ENCODE data around the gene SEMA3E. TPM values are rescaled to one million over a fixed set of nuclear protein-coding genes. Genes with fewer than 3 reads are reported as not detected.

The SEMA3E gene
- total RNA-seq (0.78 and 0.92 TPM in 2 replicates), polyA plus RNA-seq (0.75 and 1.9 TPM in 2 replicates)

DNA sequence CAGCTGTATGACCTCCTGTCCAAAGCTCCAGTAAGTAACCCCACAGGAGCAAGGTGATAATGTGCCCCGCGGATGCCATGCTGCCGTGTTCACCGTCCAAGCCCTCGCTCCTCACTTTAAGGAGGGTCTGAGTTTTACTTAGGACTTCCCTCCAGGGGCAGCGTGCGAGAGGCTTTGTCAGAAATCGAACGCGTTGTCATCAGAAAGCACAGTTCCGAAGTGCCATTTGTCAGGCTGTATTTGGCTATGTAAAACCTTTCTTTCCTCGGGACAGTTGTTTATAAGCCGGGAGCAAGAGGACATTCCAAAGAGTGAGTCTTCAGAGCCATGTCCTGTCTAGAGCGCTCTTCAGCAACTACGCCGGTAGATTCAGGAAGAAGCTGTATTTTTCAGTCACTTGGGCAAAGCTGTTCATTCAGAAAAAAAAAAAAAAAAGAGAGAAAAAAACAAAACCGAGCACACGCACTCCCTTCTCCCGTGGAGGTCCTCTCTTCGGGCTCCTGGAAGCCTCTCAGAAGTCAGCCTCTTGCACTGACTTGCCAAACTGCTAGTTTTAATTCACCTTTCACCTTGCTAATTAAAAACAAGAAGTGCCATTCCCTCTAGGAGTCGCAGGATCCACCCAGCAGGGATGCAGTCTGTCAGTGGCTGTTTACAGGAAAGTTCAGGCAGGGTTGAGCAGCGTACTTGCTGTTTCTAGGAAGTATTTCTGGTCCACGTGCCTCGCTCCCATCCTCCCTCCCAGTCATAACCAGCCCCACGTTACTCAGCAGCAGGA is at the start of gene SEMA3E:
SEMA3E (minus strand) TSS at position 676 of the 778 bp plus-strand sequence.
- H3K4me3 ChIP-seq, result peak within 1 kb of the TSS; percentile 48
- no peak within 1 kb of the TSS for H3K27ac ChIP-seq
- H3K4me1 ChIP-seq (ENCODE audit: low read depth), result no peaks in the 10 kb centered on the region
- H3K36me3 ChIP-seq, result no peaks in the 10 kb centered on the region
- DNase-seq (ENCODE audit: low read depth in 1 of 2, low spot score in 1 of 2), result peak; percentile 38 to 40
- no peaks in the 10 kb centered on the region for H3K9me3 ChIP-seq (ENCODE audit: low read depth)
- TF ChIP-seq, protein P1, sequence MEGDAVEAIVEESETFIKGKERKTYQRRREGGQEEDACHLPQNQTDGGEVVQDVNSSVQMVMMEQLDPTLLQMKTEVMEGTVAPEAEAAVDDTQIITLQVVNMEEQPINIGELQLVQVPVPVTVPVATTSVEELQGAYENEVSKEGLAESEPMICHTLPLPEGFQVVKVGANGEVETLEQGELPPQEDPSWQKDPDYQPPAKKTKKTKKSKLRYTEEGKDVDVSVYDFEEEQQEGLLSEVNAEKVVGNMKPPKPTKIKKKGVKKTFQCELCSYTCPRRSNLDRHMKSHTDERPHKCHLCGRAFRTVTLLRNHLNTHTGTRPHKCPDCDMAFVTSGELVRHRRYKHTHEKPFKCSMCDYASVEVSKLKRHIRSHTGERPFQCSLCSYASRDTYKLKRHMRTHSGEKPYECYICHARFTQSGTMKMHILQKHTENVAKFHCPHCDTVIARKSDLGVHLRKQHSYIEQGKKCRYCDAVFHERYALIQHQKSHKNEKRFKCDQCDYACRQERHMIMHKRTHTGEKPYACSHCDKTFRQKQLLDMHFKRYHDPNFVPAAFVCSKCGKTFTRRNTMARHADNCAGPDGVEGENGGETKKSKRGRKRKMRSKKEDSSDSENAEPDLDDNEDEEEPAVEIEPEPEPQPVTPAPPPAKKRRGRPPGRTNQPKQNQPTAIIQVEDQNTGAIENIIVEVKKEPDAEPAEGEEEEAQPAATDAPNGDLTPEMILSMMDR (IDR thresholded peaks at IDR 0.05; ENCODE audit: low read depth, low read length), result no peak
- H3K27me3 ChIP-seq, result no peaks in the 10 kb centered on the region

DNA sequence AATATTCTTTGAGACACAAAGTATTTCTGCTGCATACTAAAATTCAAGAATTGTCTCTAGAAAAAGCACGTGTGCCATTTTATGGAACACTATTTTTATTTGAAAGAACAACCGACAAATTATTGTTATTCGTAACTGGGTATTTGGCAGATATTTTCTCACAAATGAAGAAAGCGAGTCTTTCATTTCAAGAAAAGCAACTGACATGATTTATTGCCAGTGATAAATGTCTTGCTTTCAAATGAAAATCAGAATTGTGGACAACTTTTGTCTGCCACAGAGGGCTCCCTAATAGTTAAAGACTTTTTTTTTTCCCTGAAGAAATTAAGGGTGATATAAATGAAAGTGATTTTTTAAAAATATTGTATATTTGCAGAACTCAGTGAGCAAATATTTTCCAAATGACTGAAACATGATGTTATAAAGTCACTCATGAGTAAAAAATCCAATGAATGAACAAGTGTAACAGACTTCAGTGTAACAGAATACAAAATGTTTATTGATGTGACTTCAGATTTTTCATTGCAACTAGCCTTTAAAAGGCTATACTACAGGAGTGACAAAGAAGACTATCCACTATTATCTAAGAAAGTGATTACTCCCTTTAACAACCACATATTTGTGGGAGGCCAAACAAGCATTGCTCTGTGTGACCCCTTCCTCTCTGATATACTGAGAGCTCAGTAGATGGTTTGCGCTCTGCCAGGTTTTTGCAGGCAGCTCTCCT is 49.0 kb upstream of the SEMA3E start:
- no peak for DNase-seq (ENCODE audit: low read depth in 1 of 2, low spot score in 1 of 2)
- H3K27me3 ChIP-seq, result no peaks in the 10 kb centered on the region
- no peaks in the 10 kb centered on the region for H3K9me3 ChIP-seq (ENCODE audit: low read depth)
- H3K4me1 ChIP-seq (ENCODE audit: low read depth), result no peaks in the 10 kb centered on the region
- TF ChIP-seq, protein P1 (IDR thresholded peaks at IDR 0.05; ENCODE audit: low read depth, low read length), result no peak
- H3K4me3 ChIP-seq, result no peak overlapping the region
- no peak overlapping the region for H3K27ac ChIP-seq
- no peaks in the 10 kb centered on the region for H3K36me3 ChIP-seq

DNA sequence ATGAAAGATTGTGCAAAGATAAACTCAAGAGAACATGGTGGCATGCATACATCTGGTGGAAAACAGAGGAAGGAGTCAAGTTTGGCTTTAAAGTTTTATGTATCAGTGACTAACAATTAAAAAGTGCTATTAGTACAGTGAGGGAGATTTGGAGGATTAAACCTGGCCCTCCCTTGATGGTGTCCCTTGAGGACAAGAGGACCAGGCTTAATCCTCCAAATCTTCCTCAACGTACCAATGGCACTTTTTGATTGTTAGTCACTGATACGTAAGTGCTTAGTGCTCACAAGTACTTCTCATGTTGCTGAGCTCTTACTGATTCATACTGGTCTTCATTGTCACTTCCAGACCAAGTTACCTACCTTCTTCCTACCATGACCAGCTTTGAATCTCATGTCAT is 47.2 kb upstream of the SEMA3E start:
- Histone ChIP-seq H3K4me1 (ENCODE audit: low read depth) (no peaks in the 10 kb centered on the region), H3K4me3 (no peak overlapping the region), H3K27ac (no peak overlapping the region), H3K36me3 (no peaks in the 10 kb centered on the region), H3K27me3 (no peaks in the 10 kb centered on the region), H3K9me3 (ENCODE audit: low read depth) (no peaks in the 10 kb centered on the region)
- TF ChIP-seq, protein P1 (IDR thresholded peaks at IDR 0.05; ENCODE audit: low read depth, low read length), result no peak
- DNase-seq (ENCODE audit: low read depth in 1 of 2, low spot score in 1 of 2), result no peak

DNA sequence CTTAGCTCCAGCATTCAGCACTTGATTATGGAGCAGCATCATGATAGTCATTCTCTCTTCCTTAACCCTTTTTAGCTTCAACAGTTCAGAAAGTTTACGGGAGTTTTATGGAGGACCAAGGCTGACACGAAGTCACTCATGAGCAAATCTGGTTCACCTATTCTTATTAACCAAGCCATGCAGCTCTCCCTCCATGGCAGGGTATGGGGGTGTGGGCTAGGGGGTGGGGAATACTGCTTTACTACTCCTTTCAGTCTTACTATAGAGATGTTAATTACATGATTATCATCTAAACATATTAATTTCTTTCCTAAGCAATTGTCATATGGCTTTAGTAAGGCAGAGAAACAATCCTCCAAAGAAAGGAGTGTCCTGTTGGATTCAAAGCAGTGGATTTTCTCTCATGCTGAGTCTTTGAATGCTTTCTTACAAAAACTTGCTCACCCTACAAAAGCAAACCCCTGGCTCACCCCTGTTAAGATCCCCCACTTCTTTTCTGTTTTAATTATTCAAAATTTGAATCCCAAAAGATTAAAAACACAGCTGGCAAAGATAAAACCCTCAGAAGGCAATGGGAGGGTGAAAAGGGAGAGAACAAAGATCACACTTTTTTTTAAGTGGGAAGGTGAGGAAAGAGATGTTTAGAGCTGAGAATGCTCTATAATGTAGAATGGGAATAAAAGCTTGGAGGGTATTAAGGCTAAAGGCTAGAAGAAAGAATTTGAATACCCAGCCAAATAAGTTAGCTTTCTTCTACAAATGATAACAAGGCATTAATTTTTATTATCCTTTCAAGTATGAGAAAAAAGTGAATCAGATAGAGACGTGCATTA is 46.4 kb upstream of the SEMA3E start:
- Histone ChIP-seq H3K4me3 (no peak overlapping the region), H3K27me3 (no peaks in the 10 kb centered on the region), H3K36me3 (no peaks in the 10 kb centered on the region), H3K4me1 (ENCODE audit: low read depth) (no peaks in the 10 kb centered on the region), H3K9me3 (ENCODE audit: low read depth) (no peaks in the 10 kb centered on the region), H3K27ac (no peak overlapping the region)
- TF ChIP-seq, protein P1 (IDR thresholded peaks at IDR 0.05; ENCODE audit: low read depth, low read length), result no peak
- no peak for DNase-seq (ENCODE audit: low read depth in 1 of 2, low spot score in 1 of 2)

DNA sequence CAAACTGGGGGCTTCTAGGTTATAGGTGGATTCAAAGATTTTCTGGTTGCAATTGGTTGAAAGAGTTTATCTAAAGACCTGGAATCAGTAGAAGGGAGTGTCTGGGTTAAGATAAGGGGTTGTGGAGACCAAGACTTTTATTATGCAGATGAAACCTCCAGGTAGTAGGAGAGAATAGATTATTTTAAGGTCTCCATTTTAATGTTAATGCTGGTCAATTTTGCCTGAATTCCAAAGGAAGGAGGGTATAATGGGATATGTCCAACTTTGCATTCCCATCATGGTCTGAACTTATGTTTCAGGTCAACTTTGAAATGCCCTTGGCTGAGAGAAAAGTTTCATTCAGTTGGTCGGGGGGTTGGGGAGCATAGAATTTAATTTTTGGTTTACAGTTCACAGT is 44.3 kb upstream of the SEMA3E start:
- H3K27me3 ChIP-seq, result no peaks in the 10 kb centered on the region
- no peaks in the 10 kb centered on the region for H3K9me3 ChIP-seq (ENCODE audit: low read depth)
- H3K4me3 ChIP-seq, result no peak overlapping the region
- H3K4me1 ChIP-seq (ENCODE audit: low read depth), result no peaks in the 10 kb centered on the region
- no peak overlapping the region for H3K27ac ChIP-seq
- DNase-seq (ENCODE audit: low read depth in 1 of 2, low spot score in 1 of 2), result no peak
- TF ChIP-seq, protein P1 (IDR thresholded peaks at IDR 0.05; ENCODE audit: low read depth, low read length), result no peak
- H3K36me3 ChIP-seq, result no peaks in the 10 kb centered on the region

All from cardiac muscle cell (in vitro differentiated cells and primary cell).